Measurements from ENCODE around the gene SALL1.

SALL1 gene

DNA sequence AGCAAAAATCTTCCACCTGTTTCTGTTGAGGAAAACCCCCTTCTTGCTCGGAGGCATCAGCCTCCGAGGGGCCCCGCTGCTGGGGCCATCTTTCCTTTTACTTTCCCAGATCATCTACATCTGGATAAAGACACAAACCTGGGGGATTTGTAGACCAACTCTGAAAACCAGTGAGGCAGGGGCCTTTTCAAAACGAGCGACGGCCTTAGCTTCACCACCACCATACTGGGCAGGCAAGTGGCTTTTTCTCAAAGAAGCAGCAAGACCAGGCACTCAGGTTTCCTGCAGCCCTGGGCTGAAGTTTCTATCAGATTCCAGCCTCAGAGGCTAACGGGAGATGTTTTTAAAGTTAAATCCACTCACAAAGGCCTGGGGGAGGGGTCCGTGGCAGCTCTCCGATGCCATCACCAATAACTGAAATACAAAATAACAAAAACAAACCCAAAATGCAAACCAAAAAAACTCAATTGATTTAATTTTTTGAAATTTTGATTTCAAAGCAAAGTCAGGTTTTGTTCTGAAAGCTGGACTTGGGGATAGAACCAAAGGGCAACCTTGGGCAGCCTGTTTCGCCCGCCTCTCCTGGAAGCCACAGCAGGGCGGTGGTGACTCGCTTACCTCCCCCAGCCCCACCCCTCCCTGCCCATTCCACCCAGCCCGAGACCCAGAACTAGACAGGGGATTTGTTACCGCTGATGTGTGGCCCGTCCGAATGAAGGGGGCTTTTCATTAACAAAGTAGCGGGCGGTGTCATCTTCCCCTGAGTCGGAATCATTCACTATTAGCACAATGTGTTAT lies 55.8 kb downstream of the SALL1 start:
- H3K4me3 ChIP-seq (ENCODE audit: low read length), result no peak overlapping the region
- H3K9ac ChIP-seq (ENCODE audit: low read length), result no peak overlapping the region

GRCh38 chr16:51093726-51094280 lies 57.3 kb downstream of the SALL1 start:
- no peak overlapping the region for H3K4me3 ChIP-seq (ENCODE audit: low read length)

More for the DNA sequence above, 55.8 kb downstream of the SALL1 start:
- Histone ChIP-seq H3K4me1 (ENCODE audit: control insufficient read depth, insufficient read depth, low read length) (no peaks in the 10 kb centered on the region), H3K27me3 (ENCODE audit: control insufficient read depth, insufficient read depth, low read length) (no peaks in the 10 kb centered on the region), H3K36me3 (ENCODE audit: control insufficient read depth, insufficient read depth, low read length) (no peaks in the 10 kb centered on the region), H3K9me3 (ENCODE audit: control insufficient read depth, low read length) (no peaks in the 10 kb centered on the region)

More at GRCh38 chr16:51093726-51094280, 57.3 kb downstream of the SALL1 start:
- no peaks in the 10 kb centered on the region for H3K4me1 ChIP-seq (ENCODE audit: control insufficient read depth, insufficient read depth, low read length)
- H3K27me3 ChIP-seq (ENCODE audit: control insufficient read depth, insufficient read depth, low read length), result no peaks in the 10 kb centered on the region
- H3K9me3 ChIP-seq (ENCODE audit: control insufficient read depth, low read length), result no peaks in the 10 kb centered on the region
- H3K36me3 ChIP-seq (ENCODE audit: control insufficient read depth, insufficient read depth, low read length), result no peaks in the 10 kb centered on the region
- H3K9ac ChIP-seq (ENCODE audit: low read length), result no peak overlapping the region

Data from mucosa of stomach (tissue), 1 donor.